RKO (cell line): ENCODE results near the gene TMC7.
A peak's percentile ranks its signal among the peaks of the same experiment; 100 is the strongest.

Source experiments
- DNase-seq: peaks from one replicate; pipeline ENCODE4 v3.0.0-alpha.2; 2016; ENCODE audit warnings: low spot score

Gene TMC7

DNA sequence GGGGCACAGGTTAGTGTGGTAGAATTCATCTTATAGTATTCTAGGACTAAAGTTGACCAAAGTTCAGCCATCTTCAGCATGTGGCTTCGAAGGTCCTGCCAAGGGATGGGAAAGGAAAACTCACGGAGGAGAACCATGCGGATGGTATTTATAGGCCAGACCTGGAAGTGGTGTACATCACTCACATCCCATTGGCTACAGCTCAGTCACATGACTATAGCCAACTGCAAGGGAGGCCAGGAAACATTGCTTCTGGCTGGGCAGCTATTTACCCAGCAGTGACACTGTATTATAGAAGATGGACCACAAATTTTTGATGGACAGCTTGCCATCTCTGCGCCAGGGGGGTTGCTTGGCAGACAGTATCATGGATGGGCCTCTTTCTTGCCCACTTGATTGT lies 48.0 kb downstream of the TMC7 start:
- DNase-seq = no peak

DNA sequence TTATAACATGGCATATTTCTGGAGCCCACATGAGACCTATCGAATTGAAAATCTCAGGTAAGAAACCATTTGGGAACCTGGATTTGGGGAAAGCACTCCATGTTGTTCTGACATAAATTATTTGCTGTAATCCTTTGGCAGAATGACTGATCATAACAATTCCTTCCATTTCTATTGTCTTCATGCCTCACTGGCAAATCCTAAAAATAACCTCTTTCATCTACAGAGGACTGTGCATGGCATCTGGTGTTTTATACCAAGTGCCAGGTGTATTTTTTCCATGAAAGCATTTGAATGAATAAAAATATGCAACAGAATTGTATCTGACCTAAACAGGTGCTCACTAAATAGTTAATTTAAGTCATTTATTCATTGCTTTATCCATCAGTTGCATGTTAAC lies 50.0 kb downstream of the TMC7 start:
- DNase-seq = no peak

DNA sequence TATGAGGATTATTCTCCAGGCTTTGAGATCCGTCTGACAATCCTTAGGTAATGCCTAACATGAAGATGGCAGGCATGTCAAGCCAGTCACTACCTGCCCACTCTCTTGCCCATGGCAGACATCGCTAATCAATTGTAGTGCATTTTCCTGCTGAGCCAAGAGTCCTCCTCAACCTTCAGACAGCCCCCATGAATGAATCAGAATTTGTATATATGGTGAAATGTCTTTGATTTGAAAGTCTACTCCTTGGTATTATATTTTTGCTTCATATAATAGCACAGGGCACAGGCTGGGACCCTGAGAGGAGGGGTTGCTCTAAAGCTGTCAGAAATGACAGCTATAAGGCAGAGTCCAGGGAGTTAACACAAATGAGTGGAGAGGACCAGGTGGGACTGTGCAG lies 56.7 kb downstream of the TMC7 start:
- no peak for DNase-seq

DNA sequence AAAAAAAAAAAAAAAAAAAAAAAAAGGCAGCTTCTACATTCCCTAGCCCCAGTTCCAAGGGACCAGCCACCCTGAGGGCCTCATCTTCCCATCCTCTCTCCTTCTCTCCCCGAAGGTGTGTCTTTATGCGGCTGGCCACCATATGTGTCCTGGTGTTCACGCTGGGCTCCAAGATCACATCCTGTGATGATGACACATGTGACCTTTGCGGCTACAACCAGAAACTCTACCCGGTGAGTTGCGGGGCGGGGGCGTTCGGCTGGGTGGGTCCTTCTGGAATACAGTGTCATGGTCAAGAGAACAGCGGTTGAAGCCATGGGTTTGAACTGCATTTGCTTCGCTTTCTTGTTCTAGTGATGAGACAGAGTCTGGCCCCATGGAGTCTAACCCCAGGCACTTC lies 61.0 kb downstream of the TMC7 start:
- no peak for DNase-seq

DNA sequence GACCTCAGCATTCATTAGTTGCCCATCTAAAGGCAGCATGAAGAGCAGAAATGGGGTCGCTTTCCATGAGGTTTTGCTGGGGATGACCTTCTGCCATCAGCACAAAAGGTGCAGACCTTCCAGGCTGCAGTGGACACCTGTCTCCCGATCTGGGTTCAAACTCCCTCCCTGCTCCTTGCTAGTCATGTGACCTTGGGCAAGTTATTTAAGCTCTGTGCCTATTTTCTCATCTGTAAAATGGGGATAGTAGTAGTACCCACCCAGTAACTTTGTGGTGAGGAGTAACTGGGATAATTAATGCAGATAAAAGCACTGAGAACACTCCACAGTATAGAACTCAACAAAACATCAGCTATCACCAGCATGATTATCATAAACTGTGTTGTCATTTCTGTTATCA lies 62.3 kb downstream of the TMC7 start:
- DNase-seq = no peak

DNA sequence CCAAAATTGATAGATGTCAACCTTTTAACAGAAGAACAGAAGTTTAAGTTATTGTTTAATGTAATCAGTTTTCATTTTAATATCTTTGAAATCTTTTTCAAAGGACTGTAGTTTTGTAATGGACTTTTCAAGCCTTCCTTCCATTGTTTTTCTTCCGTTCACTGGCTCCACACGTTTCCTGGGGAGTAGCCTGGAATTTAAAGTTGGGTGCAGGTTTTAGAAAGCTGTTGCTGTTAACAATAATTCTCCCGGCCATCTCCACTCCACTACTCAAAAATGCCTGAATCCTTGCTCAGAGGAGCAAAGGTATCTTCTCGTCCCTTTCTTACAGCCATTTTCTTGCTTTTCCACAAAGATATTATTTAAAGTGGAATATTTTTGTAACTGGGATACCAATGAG lies 79.0 kb downstream of the TMC7 start:
- no peak for DNase-seq

DNA sequence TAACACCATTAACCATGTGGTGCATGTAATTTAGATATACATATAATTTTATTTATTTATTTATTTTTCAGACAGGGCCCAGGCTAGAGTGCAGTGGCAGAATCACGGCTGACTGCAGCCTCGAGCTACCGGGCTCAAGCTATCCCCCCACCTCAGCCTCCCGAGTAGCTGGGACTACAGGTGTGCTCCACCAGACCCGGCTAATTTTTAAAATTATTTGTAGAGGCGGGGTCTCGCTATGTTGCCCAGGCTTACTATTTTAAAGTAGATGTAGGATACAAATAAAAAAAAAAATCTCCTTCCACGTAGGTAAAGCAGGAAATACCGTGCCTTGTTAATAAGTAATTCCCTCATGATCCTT lies 83.2 kb downstream of the TMC7 start:
- no peak for DNase-seq

DNA sequence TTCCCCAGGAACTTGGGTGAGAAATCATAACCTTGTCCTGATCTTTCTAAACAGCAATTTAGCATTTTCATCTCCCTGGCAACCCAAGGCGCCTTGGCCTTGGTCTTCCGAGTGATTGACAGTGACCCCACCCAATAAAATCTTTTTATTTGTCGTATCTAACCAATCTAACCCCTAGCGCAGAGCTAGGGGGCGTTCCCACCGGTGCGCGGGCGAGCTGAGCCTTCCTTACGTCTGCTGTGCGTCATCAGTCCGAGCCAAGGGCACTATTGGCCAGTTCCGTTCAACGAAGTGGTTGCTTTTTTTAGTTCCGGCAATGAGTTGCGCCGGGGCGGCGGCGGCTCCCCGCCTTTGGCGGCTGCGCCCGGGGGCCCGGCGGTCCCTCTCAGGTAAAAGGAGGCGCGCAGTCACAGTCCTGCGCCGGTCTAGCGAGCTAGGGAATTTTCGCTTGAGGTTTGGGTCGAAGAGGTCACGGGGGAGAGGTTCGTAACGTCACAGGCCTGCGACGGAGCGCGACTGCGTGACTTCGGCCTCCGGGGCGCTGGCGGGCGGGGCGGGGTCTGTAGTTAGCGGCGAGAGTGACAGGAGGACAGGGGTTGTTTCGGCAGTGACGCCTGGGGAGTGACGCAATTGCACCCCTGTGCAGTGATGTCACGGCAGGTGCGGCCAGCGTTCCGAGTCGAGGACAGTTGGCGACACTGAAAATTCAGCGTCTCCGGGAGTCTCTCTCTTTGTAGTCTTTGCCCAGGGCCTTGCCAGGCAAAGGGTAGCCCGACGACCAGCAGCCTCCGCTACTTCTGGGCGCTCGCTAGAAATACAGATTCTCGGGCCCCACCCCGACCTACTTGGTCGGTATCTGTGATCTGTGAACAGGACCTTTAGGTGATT lies 83.9 kb downstream of the TMC7 start, which contains the start of gene COQ7:
Gene COQ7 (plus strand): TSS at position 266 of the 888 bp plus-strand sequence. CDS start 51 bp downstream, at position 317.
- DNase-seq = peak; percentile 100

DNA sequence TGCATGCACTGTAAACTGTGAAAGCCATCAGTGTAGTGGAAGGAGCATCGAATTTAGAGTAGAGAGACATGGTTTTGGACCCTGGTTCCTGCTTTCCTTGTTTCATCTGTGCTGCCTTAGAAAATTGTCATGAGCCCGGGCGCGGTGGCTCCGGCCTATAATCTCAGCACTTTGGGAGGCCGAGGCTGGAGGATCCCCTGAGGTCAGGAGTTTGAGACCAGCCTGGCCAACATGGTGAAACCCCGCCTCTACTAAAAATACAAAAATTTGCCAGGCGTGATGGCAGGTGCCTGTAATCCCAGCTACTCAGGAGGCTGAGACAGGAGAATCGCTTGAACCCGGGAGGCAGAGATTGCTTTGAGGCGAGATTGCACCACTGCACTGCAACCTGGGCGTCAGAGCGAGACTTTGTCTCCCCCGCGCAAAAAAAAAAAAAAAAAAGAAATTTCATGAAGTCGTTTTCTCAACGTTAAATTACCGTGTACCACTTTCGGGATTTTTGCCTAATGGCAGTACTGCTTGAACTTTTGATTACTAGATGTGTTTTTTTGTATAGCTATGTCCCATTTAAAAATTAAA lies 84.6 kb downstream of the TMC7 start:
- DNase-seq = no peak

DNA sequence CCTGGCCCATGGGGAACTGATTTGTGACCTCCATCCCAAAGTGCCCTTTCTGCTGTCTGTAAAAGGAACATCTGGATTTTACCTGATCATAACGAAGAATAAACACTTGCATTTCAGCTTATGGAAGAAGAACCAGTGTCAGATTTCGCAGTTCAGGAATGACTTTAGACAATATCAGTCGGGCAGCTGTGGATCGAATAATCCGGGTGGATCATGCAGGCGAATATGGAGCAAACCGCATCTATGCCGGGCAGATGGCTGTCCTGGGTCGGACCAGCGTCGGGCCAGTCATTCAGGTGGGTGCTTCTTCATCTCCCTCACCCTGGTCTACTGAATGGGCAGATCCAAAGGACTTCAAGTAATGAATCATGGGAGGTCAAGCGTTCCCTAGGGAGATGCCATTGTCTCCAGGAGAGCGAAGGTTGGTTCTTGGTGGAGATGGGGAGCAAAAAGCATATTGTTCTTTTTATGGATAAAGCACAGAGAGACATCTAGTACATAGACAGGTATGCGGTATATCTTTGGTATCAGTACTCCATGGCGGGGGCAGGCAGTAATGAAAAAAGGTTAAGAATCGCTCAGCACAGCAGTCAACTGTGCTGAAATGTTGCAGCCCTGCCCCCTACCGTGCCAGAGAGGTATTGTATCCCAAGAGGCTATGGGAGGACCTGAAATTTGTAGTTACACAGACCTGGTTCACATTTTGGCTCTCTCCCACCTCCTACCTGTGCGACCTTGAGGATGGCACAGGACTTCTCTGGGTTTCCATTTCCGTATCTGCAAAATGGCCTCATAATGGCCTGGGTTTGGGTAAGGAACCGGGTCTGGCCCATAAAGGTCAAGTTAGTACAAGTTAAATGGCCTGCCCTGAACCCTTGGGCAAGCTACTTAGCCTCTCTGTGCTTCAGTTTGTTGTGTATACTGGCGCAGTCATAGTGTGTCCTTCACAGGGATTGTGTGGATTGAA lies 88.4 kb downstream of the TMC7 start:
- DNase-seq = peak; percentile 42

DNA sequence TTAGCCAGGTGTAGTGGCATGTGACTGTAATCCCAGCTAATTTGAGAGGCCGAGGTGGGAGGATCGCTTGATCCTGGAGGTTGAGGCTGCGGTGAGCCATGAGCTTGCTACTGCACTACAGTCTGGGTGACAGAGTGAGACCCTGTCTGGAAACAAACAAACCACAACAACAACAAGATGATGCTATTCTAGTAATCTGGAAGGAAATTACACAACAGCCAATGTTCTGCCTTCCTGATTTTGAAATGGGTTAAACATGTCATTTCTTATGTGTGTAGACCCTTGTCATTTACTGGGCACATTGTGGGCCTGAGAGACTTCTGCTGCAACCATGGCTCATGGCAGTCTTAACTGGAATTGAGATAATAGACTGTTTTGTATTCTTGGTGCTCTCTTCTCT lies 89.6 kb downstream of the TMC7 start:
- no peak for DNase-seq

DNA sequence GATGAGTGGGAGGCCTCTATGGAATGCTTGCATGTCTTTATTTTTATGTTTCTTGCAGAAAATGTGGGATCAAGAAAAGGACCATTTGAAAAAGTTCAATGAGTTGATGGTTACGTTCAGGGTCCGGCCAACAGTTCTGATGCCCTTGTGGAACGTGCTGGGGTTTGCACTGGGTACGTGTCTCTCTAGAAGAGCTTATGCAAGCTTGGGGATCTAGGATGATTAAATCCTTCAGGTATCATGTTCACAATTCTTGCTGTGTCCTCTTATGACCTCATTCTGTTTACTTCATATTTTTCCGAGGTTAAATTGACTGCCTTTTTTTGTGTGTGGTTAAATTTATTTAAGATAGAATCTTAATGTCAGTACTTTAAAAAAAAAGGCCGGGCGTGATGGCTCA lies 90.1 kb downstream of the TMC7 start:
- no peak for DNase-seq

DNA sequence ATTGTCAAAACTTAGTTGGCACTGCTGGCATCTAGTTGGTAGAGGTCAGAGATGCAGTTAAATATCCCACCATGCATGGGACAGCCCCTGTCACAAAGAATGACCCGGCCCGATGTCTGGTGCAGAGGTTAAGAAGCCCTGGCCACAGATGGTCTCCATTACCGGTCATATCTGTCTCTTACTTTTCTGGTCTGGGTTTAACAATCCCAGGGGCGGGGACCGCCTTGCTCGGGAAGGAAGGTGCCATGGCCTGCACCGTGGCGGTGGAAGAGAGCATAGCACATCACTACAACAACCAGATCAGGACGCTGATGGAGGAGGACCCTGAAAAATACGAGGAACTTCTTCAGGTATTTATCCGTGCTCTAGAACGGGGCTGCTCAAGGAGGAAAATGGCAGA lies 91.8 kb downstream of the TMC7 start:
- no peak for DNase-seq

DNA sequence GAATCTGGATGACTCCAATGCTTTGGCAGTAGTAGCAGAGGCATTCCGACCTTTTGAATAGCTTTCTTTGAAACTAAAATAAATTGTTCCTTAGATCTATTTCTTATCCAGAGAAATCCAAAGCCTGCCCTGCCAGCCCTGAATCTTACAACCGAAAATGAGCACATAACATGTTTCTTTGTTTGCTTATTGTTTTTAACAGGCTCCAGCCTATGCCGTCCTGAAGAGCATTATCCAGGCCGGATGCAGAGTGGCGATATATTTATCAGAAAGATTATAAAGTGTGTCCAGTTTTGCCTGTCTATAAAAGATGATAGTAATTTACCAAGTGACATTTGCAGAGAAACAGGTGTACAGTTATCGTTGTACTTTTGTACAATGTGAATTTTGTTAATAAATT lies 94.1 kb downstream of the TMC7 start:
- no peak for DNase-seq

DNA sequence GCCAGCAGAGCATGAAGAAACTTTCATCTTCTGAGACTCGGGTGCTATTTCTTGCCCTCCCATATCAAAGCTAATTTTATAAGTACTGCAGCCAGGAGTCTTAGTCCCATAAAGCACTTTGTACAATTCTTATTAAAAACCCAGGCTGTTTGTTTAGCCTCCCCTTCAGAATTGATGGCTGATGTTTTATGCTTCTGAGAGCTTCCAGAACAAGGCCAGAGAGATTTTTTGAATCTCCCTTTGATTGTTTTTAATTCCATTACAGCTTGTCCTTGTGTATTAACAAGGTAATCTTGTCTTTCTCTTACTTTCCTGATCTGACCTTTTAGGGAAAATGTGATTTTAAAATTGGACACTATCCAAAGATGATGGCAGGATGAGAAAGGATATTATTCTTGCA lies 99.9 kb downstream of the TMC7 start:
- no peak for DNase-seq

DNA sequence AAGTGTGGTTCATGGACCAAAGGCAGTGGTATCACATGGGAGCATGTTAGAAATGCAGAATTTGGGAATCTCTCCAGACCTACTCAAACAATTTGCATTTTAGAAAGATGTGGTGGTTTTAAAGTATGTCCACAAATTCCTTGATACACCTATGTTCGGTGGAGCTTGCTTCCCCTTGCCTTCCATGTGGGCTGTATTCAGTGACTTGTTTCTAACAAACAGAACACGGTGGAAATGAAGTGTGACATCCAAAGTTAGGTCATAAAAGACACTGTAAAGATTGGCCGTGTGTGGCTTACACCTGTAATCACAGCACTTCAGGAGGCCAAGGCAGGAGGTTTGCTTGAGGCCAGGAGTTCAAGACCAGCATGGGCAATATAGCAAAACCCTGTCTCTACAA lies 100.4 kb downstream of the TMC7 start:
- DNase-seq = no peak

DNA sequence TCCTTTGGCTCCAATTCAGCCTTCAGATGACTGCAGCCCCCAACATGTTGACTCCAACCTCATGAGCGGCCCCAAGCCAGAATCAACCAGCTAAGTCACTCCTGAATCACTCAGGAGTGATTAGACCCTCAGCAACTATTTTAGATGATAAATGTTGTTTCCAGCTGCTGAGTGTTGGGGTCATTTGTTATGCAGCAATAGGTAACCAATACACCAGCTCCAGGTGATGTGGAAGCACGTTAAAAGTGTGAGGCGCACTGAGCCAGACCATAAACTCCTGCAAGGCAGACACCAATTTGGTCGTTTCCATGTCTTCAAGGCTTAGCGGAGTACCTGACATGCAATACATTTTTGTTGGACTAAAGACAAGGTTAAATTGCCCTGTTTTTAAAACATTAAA lies 101.1 kb downstream of the TMC7 start:
- no peak for DNase-seq

DNA sequence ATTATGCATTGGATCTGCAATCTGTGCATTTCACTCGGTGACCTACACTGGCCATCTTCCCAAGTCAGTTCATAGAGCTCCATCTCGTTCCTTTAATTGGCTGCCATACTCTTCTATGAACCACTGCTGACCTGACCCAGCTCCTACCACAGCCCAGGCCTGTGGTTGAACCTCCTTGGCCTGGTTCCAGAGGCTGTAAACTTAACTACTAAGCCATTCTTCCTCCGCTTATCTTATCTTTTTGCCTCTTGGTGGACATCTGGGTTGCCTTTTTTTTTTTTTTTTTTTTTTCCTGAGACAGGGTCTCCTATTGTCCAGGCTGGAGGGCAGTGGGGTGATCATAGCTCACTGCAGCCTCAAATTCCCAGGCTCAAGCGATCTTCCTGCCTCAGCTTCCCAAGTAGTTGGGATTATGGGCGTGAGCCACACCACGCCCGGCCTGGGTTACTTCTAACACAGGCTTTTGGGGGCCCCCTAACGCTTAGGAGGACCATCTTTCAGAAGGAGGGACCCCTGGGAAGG lies 102.0 kb downstream of the TMC7 start:
- DNase-seq = no peak

DNA sequence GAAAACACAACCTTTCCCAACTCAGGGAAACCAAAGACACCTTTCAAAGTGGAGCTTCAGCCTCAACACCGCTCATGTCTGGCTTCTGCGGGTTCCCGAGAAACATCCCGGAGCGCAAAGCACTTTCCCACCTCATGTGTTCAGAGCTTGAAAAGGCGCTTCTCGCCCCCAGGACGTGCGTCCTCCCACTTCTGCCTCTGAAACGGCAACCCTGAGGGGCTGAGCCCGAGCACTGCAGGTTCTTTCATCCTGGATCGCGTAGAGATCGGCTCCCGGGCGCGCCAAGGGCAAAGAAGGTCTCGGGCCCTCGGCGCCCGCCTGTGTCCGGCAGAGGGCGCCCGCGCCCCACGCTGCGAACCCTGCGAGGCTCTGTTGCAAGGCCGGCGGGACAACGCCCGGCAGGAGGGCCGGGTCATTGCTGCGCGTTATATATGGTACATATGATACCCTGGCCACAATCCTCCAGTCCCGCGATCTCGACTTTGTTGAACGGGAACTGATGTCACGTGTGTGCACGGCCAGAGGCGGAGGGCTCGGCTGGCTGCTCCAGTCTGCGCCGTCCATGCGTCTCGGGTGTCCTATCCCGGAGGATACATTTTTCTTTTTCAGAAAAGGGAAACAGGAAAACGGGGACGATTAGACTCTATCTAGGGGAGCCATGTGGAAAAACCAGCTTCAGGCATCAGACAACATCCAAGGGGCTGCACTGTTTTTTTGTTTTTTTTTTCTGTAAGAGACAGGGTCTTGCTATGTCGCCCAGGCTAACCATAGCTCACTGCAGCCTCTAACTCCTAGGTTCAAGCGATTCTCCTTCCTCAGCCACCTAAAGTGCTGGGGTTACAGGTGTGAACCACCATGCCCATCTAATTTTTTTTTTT lies 102.8 kb downstream of the TMC7 start:
- peak; percentile 91 for DNase-seq

DNA sequence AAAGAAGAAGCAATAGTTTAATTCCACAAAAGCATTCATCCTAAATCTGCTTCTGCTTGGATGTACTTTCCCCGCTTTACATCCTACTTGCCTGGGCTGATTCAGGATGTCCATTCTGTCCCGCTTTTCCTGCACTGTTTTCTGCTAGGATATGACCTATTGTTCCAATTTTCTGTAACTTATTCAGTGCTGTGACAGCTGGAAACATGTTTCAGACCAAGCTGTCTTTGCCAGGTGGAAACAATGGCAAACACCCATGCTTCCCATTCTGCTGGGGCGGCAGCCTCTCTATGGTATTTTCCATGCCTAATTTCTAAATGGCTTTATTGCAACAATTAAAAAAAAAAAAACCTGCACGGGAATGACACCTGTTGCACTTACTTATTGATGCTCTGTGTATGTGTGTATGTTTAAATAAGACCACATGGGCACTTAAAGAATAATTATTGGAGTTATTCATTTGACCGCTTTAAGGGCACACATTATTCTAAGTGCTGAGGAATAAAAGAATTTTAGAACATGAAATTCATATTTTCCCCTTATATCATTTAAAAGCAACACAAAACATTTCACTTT lies 104.7 kb downstream of the TMC7 start:
- no peak for DNase-seq

DNA sequence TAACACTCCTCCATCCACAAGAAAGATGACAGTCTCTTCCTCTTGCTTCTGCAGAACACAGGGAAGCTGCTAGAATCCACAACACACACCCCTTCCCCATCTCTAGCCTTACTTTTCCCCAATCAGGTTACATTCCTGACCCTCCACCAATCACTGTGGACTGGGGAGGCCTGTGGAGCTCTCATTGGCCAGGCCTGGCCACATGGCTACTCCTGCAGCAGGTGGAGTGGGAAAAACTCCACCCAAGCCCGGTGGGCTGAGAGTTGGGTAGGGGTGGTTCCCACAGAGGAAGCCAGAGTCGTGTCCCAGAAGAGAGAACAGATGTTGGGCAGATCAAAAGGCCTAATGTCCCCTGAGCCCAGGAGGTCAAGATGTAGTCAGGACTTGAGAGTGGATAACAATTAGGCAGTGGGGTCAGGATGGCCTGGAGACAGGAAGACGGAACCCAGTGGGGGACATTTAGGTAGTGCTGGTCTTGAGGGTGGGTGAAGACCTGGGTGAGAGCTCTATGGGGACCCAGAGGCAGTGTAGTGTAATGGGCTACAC lies 105.7 kb downstream of the TMC7 start:
- DNase-seq = no peak
